ENCODE data around the gene COPZ1. TPM values are rescaled to one million over a fixed set of nuclear protein-coding genes. Genes with fewer than 3 reads are reported as not detected.

The COPZ1 gene
- total and polyA plus RNA-seq, 2 donors (not counting 3 experiments of a cell fraction or from before 2014, with no cell fraction given): 143 to 174 TPM

DNA sequence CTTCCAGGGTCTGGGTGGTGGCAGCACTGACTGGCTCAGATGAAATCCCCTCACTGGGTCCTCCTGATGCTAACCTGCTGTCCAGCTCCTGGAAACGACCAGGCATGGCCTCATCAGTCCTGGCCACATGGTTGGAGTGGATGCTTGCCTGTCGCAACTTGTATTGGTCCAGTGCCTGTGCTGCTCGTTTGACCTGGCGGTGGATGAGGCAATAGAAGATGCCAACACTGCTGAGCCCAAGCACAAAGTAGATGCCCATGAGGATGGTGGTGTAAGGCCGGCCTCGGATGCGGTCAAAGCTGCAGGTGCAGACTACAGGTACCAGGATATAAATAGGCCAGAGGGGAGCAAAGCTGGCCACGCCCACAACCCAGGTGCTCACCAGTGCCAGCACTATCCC is 38.1 kb downstream of the COPZ1 start:
- Histone ChIP-seq H3K79me2 (ENCODE audit: control insufficient read depth, insufficient read depth, low read length) (no peaks in the 10 kb centered on the region), H3K4me2 (ENCODE audit: insufficient read depth, low read length) (no peak overlapping the region), H3K27me3 (ENCODE audit: control insufficient read depth in 2 of 2, insufficient read depth in 2 of 2, low read length in 2 of 2) (no peaks in the 10 kb centered on the region), H3K9ac (replicated peaks; ENCODE audit: extremely low read depth, insufficient read depth, low read length) (no peak overlapping the region), H2AFZ (ENCODE audit: low read depth, low read length) (no peak overlapping the region), H3K4me3 (replicated peaks in 1 of 3; ENCODE audit: insufficient read depth in 1 of 3, low read depth in 1 of 3, low read length in 3 of 3) (no peak overlapping the region), H4K20me1 (replicated peaks; ENCODE audit: control insufficient read depth, extremely low read depth, insufficient read depth, low read length) (no peaks in the 10 kb centered on the region), H3K36me3 (ENCODE audit: control insufficient read depth in 2 of 2, extremely low read depth in 1 of 2, insufficient read depth in 2 of 2, low read length in 2 of 2) (no peaks in the 10 kb centered on the region), H3K4me1 (ENCODE audit: control insufficient read depth, extremely low read depth, insufficient read depth, low read length) (peaks cover 27% of the 10 kb centered on the region), H3K9me3 (replicated peaks; ENCODE audit: control insufficient read depth, insufficient read depth, low read length) (no peaks in the 10 kb centered on the region), H3K9me1 (replicated peaks; ENCODE audit: control insufficient read depth, extremely low read depth, insufficient read depth, low read length) (no peaks in the 10 kb centered on the region), H3K27ac (ENCODE audit: insufficient read depth, low read depth, low read length) (no peak overlapping the region)
- no peak for FAIRE-seq
- ChIA-PET POLR2A (no interaction called here), CTCF (interaction anchor here (0.6 to 7.8 kb wide), 7 partner anchors 16 to 148 kb away, joined by 3 to 61 read pairs (median 5); partner anchors contain the start of gene COPZ1)
- intact Hi-C loops (cut with micrococcal nuclease): loop anchor here (10.0 kb wide), 1 partner anchor 358 kb away; the partner anchor contains the start of genes HOXC8 and HOXC9
- dilution Hi-C loops (cut with MboI; ENCODE audit: extremely low pct_ligation_motif_present, low sequenced_read_pairs): no loop called here
- no peak for DNase-seq (ENCODE audit: low read depth, low spot score)
- no TSS peak for BruUV-seq (replicated peaks)
- TF ChIP-seq, protein P1, sequence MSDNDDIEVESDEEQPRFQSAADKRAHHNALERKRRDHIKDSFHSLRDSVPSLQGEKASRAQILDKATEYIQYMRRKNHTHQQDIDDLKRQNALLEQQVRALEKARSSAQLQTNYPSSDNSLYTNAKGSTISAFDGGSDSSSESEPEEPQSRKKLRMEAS (IDR thresholded peaks at IDR 0.05; ENCODE audit: insufficient read depth, insufficient read length): no peak
- TF ChIP-seq, protein P2, sequence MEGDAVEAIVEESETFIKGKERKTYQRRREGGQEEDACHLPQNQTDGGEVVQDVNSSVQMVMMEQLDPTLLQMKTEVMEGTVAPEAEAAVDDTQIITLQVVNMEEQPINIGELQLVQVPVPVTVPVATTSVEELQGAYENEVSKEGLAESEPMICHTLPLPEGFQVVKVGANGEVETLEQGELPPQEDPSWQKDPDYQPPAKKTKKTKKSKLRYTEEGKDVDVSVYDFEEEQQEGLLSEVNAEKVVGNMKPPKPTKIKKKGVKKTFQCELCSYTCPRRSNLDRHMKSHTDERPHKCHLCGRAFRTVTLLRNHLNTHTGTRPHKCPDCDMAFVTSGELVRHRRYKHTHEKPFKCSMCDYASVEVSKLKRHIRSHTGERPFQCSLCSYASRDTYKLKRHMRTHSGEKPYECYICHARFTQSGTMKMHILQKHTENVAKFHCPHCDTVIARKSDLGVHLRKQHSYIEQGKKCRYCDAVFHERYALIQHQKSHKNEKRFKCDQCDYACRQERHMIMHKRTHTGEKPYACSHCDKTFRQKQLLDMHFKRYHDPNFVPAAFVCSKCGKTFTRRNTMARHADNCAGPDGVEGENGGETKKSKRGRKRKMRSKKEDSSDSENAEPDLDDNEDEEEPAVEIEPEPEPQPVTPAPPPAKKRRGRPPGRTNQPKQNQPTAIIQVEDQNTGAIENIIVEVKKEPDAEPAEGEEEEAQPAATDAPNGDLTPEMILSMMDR (IDR thresholded peaks at IDR 0.05; ENCODE audit: extremely low read depth in 1 of 2, insufficient read depth in 1 of 2, low read depth in 1 of 2, low read length in 2 of 2): no peak
- TF ChIP-seq JUN (IDR thresholded peaks at IDR 0.05; ENCODE audit: borderline replicate concordance, insufficient read depth, insufficient read length, low read depth) (no peak), FOS (IDR thresholded peaks at IDR 0.05; ENCODE audit: borderline replicate concordance, insufficient read depth, low read length) (no peak)

DNA sequence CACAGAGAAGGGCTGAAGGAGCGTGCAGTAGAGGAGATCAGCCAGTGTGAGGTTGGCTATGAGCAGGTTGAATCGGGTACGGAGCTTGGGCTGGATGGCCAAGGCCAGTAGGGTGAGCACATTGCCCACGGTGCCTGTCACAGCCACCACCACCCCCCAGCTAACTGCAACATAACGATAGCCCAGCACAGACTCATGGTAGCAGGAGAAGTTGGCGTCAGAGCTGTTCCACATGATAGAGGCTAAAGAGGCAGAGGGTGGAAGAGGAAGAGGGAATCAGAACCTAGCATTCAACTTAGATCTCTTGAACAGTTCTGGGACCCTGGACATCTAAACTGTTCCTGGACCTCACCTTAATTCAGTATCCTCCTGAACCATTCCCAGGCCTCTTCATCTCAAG is 38.7 kb downstream of the COPZ1 start:
- dilution Hi-C loops (cut with MboI; ENCODE audit: extremely low pct_ligation_motif_present, low sequenced_read_pairs) (no loop called here), intact Hi-C loops (cut with micrococcal nuclease) (loop anchor here (10.0 kb wide), 1 partner anchor 359 kb away; the partner anchor contains the start of genes HOXC8 and HOXC9)
- H3K79me2 ChIP-seq (ENCODE audit: control insufficient read depth, insufficient read depth, low read length): no peaks in the 10 kb centered on the region
- TF ChIP-seq JUN (IDR thresholded peaks at IDR 0.05; ENCODE audit: borderline replicate concordance, insufficient read depth, insufficient read length, low read depth): no peak
- no peak for TF ChIP-seq POLR2AphosphoS5 (IDR thresholded peaks at IDR 0.05; ENCODE audit: insufficient read depth, low read depth, low read length)
- no peak for TF ChIP-seq POLR2A (IDR thresholded peaks at IDR 0.05; ENCODE audit: low read depth, low read length)
- TF ChIP-seq, protein P2 (IDR thresholded peaks at IDR 0.05; ENCODE audit: extremely low read depth in 1 of 2, insufficient read depth in 1 of 2, low read depth in 1 of 2, low read length in 2 of 2): no peak
- TF ChIP-seq, protein P1 (IDR thresholded peaks at IDR 0.05; ENCODE audit: insufficient read depth, insufficient read length): no peak
- TF ChIP-seq GATA2 (IDR thresholded peaks at IDR 0.05; ENCODE audit: insufficient read depth, insufficient read length, low read depth, low read length): no peak
- no peak for TF ChIP-seq FOS (IDR thresholded peaks at IDR 0.05; ENCODE audit: borderline replicate concordance, insufficient read depth, low read length)
- no peaks in the 10 kb centered on the region for H3K36me3 ChIP-seq (ENCODE audit: control insufficient read depth in 2 of 2, extremely low read depth in 1 of 2, insufficient read depth in 2 of 2, low read length in 2 of 2)
- BruUV-seq (replicated peaks): no TSS peak
- H3K27me3 ChIP-seq (ENCODE audit: control insufficient read depth in 2 of 2, insufficient read depth in 2 of 2, low read length in 2 of 2): no peaks in the 10 kb centered on the region
- no peaks in the 10 kb centered on the region for H4K20me1 ChIP-seq (replicated peaks; ENCODE audit: control insufficient read depth, extremely low read depth, insufficient read depth, low read length)
- no peak overlapping the region for H2AFZ ChIP-seq (ENCODE audit: low read depth, low read length)
- CTCF ChIA-PET: interaction anchor here (1.4 to 1.6 kb wide), 2 partner anchors 70 to 149 kb away, joined by 3 to 5 read pairs; no protein-coding TSS in a partner anchor
- H3K9me1 ChIP-seq (replicated peaks; ENCODE audit: control insufficient read depth, extremely low read depth, insufficient read depth, low read length): no peaks in the 10 kb centered on the region
- H3K4me1 ChIP-seq (ENCODE audit: control insufficient read depth, extremely low read depth, insufficient read depth, low read length): peaks cover 26% of the 10 kb centered on the region
- no peak overlapping the region for H3K9ac ChIP-seq (replicated peaks; ENCODE audit: extremely low read depth, insufficient read depth, low read length)
- no peak for FAIRE-seq
- H3K4me3 ChIP-seq (replicated peaks in 1 of 3; ENCODE audit: insufficient read depth in 1 of 3, low read depth in 1 of 3, low read length in 3 of 3): no peak overlapping the region
- H3K4me2 ChIP-seq (ENCODE audit: insufficient read depth, low read length): no peak overlapping the region
- no peak for DNase-seq (ENCODE audit: low read depth, low spot score)
- H3K27ac ChIP-seq (ENCODE audit: insufficient read depth, low read depth, low read length): no peak overlapping the region
- POLR2A ChIA-PET: no interaction called here
- H3K9me3 ChIP-seq (replicated peaks; ENCODE audit: control insufficient read depth, insufficient read depth, low read length): no peaks in the 10 kb centered on the region

Measured in endothelial cell of umbilical vein (primary cell).